ENCODE data around the gene C2CD4A. TPM values are rescaled to one million over a fixed set of nuclear protein-coding genes. Genes with fewer than 3 reads are reported as not detected.

The C2CD4A gene, protein sequence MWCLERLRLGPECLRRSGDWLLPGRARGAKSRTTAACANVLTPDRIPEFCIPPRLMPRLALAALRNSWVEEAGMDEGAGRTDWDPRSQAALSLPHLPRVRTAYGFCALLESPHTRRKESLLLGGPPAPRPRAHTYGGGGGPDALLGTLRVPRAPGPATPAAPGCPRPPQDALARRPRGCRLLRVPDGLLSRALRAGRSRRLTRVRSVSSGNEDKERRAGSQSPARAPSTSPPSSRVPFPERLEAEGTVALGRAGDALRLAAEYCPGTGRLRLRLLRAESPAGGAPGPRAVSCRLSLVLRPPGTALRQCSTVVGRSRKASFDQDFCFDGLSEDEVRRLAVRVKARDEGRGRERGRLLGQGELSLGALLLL
- 0.05 to 0.09 TPM (median 0.06 TPM) in 3 of 5 replicates, not detected in the others for total RNA-seq (2022; extraction: Qiagen RNA extraction; ENCODE audit: low read depth)

GRCh38 chr15:62066663-62067447, at the start of gene C2CD4A:
TSS of gene C2CD4A (plus strand) at chr15:62066977. CDS start at chr15:62067614, 637 bp downstream.

GRCh38 chr15:62060113-62060895, 6.5 kb upstream of the C2CD4A start, which contains the start of gene VPS13C:
TSS of gene VPS13C (minus strand) at chr15:62060447. CDS start at chr15:62060374, 73 bp downstream.

Other genes starting within 250 kb of the C2CD4A start
- 4.8 to 11.6 TPM (median 9.7 TPM) in 5 replicates for gene VPS13C, start 6.5 kb upstream of the C2CD4A start, total RNA-seq (2022; extraction: Qiagen RNA extraction; ENCODE audit: low read depth)
- 0.09 to 0.16 TPM in 2 of 5 replicates, not detected in the others for gene C2CD4B, start 98.3 kb downstream of the C2CD4A start, total RNA-seq (2022; extraction: Qiagen RNA extraction; ENCODE audit: low read depth)